ENCODE measurements around the gene PPP1R3G. TPM values are rescaled to one million over a fixed set of nuclear protein-coding genes. Genes with fewer than 3 reads are reported as not detected.

PPP1R3G gene
- total RNA-seq, 1 experiment from 2014 or later: 0.15 TPM

DNA sequence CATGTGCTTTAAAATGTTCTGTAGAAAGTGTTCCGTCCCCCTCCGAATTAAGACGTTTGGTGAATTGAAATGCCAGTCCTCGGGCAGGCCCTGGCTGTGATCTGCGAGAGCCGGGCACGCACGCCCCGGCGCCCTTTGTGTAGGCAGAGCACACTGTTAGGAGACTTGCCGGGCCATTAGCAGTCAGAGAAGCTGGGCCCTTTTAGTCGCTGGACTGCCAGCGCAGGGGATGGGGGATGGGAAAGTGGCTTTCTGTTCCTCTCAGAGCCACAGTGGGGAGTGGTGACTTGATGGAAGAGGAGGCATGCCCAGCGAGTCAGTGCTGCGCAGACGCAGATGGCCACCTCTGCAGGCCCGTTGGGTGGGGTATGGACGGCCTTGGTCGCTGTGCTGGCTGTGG is 2.2 kb downstream of the PPP1R3G start (continued):
- TF ChIP-seq, protein P1, sequence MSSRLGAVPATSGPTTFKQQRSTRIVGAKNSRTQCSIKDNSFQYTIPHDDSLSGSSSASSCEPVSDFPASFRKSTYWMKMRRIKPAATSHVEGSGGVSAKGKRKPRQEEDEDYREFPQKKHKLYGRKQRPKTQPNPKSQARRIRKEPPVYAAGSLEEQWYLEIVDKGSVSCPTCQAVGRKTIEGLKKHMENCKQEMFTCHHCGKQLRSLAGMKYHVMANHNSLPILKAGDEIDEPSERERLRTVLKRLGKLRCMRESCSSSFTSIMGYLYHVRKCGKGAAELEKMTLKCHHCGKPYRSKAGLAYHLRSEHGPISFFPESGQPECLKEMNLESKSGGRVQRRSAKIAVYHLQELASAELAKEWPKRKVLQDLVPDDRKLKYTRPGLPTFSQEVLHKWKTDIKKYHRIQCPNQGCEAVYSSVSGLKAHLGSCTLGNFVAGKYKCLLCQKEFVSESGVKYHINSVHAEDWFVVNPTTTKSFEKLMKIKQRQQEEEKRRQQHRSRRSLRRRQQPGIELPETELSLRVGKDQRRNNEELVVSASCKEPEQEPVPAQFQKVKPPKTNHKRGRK (CRISPR knock-in tag; IDR thresholded peaks at IDR 0.05; ENCODE audit: borderline replicate concordance): no peak
- TF ChIP-seq, protein P2, sequence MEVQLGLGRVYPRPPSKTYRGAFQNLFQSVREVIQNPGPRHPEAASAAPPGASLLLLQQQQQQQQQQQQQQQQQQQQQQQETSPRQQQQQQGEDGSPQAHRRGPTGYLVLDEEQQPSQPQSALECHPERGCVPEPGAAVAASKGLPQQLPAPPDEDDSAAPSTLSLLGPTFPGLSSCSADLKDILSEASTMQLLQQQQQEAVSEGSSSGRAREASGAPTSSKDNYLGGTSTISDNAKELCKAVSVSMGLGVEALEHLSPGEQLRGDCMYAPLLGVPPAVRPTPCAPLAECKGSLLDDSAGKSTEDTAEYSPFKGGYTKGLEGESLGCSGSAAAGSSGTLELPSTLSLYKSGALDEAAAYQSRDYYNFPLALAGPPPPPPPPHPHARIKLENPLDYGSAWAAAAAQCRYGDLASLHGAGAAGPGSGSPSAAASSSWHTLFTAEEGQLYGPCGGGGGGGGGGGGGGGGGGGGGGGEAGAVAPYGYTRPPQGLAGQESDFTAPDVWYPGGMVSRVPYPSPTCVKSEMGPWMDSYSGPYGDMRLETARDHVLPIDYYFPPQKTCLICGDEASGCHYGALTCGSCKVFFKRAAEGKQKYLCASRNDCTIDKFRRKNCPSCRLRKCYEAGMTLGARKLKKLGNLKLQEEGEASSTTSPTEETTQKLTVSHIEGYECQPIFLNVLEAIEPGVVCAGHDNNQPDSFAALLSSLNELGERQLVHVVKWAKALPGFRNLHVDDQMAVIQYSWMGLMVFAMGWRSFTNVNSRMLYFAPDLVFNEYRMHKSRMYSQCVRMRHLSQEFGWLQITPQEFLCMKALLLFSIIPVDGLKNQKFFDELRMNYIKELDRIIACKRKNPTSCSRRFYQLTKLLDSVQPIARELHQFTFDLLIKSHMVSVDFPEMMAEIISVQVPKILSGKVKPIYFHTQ (CRISPR knock-in tag; IDR thresholded peaks at IDR 0.05): no peak
- TF ChIP-seq SMAD3 (CRISPR knock-in tag; IDR thresholded peaks at IDR 0.05; ENCODE audit: borderline replicate concordance): no peak
- TF ChIP-seq OVOL2 (CRISPR knock-in tag; IDR thresholded peaks at IDR 0.05; ENCODE audit: borderline replicate concordance): no peak

DNA sequence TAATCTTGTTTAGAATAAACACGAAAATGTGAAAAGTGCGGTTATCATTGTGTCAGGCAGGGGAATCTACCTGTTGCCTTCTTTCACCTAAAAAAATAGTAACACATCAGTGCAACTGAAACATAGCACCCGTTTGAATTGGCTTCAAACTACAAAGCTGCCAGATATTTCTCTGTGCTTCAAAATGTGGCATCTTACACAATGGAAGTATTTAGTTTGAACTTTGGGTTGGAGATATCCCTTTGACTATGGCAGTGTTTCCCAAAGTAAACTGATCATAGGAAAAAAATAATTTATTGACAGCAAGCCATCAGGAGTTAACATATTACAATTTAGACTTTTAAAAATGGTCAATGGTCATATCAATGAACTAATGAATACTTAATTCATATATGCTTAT is 3.6 kb downstream of the PPP1R3G start:
- no peaks in the 10 kb centered on the region for H3K36me3 Mint-ChIP-seq
- CTCF ChIA-PET: no interaction called here
- no peaks in the 10 kb centered on the region for H3K9me3 Mint-ChIP-seq
- H3K4me3 Mint-ChIP-seq: no peak overlapping the region
- ATAC-seq (no peak), DNase-seq (ENCODE audit: low spot score) (no peak)
- TF ChIP-seq, protein P3, sequence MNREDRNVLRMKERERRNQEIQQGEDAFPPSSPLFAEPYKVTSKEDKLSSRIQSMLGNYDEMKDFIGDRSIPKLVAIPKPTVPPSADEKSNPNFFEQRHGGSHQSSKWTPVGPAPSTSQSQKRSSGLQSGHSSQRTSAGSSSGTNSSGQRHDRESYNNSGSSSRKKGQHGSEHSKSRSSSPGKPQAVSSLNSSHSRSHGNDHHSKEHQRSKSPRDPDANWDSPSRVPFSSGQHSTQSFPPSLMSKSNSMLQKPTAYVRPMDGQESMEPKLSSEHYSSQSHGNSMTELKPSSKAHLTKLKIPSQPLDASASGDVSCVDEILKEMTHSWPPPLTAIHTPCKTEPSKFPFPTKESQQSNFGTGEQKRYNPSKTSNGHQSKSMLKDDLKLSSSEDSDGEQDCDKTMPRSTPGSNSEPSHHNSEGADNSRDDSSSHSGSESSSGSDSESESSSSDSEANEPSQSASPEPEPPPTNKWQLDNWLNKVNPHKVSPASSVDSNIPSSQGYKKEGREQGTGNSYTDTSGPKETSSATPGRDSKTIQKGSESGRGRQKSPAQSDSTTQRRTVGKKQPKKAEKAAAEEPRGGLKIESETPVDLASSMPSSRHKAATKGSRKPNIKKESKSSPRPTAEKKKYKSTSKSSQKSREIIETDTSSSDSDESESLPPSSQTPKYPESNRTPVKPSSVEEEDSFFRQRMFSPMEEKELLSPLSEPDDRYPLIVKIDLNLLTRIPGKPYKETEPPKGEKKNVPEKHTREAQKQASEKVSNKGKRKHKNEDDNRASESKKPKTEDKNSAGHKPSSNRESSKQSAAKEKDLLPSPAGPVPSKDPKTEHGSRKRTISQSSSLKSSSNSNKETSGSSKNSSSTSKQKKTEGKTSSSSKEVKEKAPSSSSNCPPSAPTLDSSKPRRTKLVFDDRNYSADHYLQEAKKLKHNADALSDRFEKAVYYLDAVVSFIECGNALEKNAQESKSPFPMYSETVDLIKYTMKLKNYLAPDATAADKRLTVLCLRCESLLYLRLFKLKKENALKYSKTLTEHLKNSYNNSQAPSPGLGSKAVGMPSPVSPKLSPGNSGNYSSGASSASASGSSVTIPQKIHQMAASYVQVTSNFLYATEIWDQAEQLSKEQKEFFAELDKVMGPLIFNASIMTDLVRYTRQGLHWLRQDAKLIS (CRISPR knock-in tag; IDR thresholded peaks at IDR 0.05; ENCODE audit: borderline replicate concordance): no peak
- TF ChIP-seq ZNF423 (CRISPR knock-in tag; IDR thresholded peaks at IDR 0.05) (no peak), CBFB (CRISPR knock-in tag; IDR thresholded peaks at IDR 0.05; ENCODE audit: low read depth) (no peak), TP53 (CRISPR knock-in tag; IDR thresholded peaks at IDR 0.05) (no peak), KAT7 (CRISPR knock-in tag; IDR thresholded peaks at IDR 0.05; ENCODE audit: borderline replicate concordance) (no peak), TCF7 (CRISPR knock-in tag; IDR thresholded peaks at IDR 0.05; ENCODE audit: low read depth) (no peak), ETV6 (CRISPR knock-in tag; IDR thresholded peaks at IDR 0.05) (no peak)
- TF ChIP-seq, protein P4, sequence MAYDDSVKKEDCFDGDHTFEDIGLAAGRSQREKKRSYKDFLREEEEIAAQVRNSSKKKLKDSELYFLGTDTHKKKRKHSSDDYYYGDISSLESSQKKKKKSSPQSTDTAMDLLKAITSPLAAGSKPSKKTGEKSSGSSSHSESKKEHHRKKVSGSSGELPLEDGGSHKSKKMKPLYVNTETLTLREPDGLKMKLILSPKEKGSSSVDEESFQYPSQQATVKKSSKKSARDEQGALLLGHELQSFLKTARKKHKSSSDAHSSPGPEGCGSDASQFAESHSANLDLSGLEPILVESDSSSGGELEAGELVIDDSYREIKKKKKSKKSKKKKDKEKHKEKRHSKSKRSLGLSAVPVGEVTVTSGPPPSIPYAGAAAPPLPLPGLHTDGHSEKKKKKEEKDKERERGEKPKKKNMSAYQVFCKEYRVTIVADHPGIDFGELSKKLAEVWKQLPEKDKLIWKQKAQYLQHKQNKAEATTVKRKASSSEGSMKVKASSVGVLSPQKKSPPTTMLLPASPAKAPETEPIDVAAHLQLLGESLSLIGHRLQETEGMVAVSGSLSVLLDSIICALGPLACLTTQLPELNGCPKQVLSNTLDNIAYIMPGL (CRISPR knock-in tag; IDR thresholded peaks at IDR 0.05): no peak
- TF ChIP-seq, protein P5, sequence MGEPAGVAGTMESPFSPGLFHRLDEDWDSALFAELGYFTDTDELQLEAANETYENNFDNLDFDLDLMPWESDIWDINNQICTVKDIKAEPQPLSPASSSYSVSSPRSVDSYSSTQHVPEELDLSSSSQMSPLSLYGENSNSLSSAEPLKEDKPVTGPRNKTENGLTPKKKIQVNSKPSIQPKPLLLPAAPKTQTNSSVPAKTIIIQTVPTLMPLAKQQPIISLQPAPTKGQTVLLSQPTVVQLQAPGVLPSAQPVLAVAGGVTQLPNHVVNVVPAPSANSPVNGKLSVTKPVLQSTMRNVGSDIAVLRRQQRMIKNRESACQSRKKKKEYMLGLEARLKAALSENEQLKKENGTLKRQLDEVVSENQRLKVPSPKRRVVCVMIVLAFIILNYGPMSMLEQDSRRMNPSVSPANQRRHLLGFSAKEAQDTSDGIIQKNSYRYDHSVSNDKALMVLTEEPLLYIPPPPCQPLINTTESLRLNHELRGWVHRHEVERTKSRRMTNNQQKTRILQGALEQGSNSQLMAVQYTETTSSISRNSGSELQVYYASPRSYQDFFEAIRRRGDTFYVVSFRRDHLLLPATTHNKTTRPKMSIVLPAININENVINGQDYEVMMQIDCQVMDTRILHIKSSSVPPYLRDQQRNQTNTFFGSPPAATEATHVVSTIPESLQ (CRISPR knock-in tag; IDR thresholded peaks at IDR 0.05): no peak
- TF ChIP-seq, protein P6, sequence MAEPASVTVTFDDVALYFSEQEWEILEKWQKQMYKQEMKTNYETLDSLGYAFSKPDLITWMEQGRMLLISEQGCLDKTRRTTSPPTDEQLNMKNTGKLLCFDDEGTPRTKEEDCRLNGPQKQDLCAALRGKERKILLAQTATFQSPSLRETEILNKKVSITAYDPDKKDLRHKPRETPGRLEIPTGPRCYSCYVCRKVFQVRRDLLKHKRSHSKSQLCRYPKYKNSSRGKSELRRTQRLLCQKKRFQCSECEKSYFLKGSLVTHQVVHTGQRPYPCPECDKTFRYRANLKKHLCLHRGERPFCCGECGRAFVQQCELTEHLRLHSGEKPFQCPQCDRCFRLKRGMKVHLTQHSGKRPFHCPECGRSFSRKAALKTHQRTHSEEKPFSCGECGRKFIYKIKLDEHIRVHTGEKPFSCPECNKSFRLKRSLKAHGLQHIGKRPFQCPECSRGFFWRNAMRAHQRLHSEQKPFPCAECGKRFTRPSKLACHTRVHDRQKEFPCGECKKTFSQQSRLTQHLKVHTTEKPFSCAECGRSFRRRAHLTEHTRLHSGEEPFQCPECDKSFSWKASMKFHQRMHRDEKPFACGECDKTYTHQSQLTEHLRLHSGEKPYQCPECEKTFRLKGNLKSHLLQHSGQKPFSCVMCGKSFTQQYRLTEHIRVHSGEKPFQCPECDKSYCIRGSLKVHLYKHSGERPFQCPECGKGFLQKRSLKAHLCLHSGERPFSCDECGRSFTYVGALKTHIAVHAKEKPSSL (CRISPR knock-in tag; conservative IDR thresholded peaks at IDR 0.05): no peak
- TF ChIP-seq, protein P2 (CRISPR knock-in tag; IDR thresholded peaks at IDR 0.05): no peak
- TF ChIP-seq, protein P7, sequence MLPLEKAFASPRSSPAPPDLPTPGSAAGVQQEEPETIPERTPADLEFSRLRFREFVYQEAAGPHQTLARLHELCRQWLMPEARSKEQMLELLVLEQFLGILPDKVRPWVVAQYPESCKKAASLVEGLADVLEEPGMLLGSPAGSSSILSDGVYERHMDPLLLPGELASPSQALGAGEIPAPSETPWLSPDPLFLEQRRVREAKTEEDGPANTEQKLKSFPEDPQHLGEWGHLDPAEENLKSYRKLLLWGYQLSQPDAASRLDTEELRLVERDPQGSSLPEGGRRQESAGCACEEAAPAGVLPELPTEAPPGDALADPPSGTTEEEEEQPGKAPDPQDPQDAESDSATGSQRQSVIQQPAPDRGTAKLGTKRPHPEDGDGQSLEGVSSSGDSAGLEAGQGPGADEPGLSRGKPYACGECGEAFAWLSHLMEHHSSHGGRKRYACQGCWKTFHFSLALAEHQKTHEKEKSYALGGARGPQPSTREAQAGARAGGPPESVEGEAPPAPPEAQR (CRISPR knock-in tag; IDR thresholded peaks at IDR 0.05): no peak
- POLR2A ChIA-PET: no interaction called here
- H3K27me3 Mint-ChIP-seq (ENCODE audit: low read depth): peaks cover 51% of the 10 kb centered on the region
- peaks cover 16% of the 10 kb centered on the region for H3K4me1 Mint-ChIP-seq
- no peak overlapping the region for H3K27ac Mint-ChIP-seq
